IPS-18a (cell line): ENCODE results near the gene PRKCZ.
A peak's percentile ranks its signal among the peaks of the same experiment; 100 is the strongest.

Experiments
- H3K27ac ChIP-seq: one replicate; pipeline ENCODE4 v1.5.1; 2013; ENCODE audit warnings: low read length
- H3K27me3 ChIP-seq: one replicate; pipeline ENCODE4 v1.6.1; 2013; ENCODE audit warnings: mild to moderate bottlenecking, low read length; ENCODE audit not compliant: control insufficient read depth, insufficient read depth
- H3K36me3 ChIP-seq: one replicate; pipeline ENCODE4 v1.6.1; 2013; ENCODE audit warnings: low read depth, low read length; ENCODE audit not compliant: control insufficient read depth
- H3K4me1 ChIP-seq: one replicate; pipeline ENCODE4 v1.6.1; 2013; ENCODE audit warnings: low read depth, low read length; ENCODE audit not compliant: control insufficient read depth
- H3K4me3 ChIP-seq: one replicate; pipeline ENCODE4 v1.5.1; 2013; ENCODE audit warnings: low read length
- H3K9ac ChIP-seq: one replicate; pipeline ENCODE4 v1.6.1; 2013; ENCODE audit warnings: mild to moderate bottlenecking, low read length, moderate library complexity
- H3K9me3 ChIP-seq: one replicate; pipeline ENCODE4 v1.6.1; 2013; ENCODE audit warnings: low read depth, low read length; ENCODE audit not compliant: control insufficient read depth

Gene PRKCZ

GRCh38 chr1:2206813-2207487 is 156.7 kb downstream of the PRKCZ start:
- peaks cover 14% of the 10 kb centered on the region for H3K27me3 ChIP-seq
- H3K9me3 ChIP-seq, result no peaks in the 10 kb centered on the region
- no peaks in the 10 kb centered on the region for H3K36me3 ChIP-seq
- H3K9ac ChIP-seq, result no peak overlapping the region
- H3K4me3 ChIP-seq, result no peak overlapping the region
- H3K27ac ChIP-seq, result no peak overlapping the region
- H3K4me1 ChIP-seq, result peaks cover 8% of the 10 kb centered on the region

- Histone ChIP-seq H3K4me3 (no peak overlapping the region), H3K36me3 (no peaks in the 10 kb centered on the region), H3K9ac (no peak overlapping the region), H3K4me1 (peaks cover 14% of the 10 kb centered on the region), H3K27ac (no peak overlapping the region), H3K27me3 (peaks cover 14% of the 10 kb centered on the region), H3K9me3 (no peaks in the 10 kb centered on the region)
Observed at GRCh38 chr1:2208309-2209239, 158.4 kb downstream of the PRKCZ start.

- H3K9me3 ChIP-seq, result no peaks in the 10 kb centered on the region
- H3K4me1 ChIP-seq, result peaks cover 11% of the 10 kb centered on the region
- peaks cover 14% of the 10 kb centered on the region for H3K27me3 ChIP-seq
- H3K36me3 ChIP-seq, result no peaks in the 10 kb centered on the region
- no peak overlapping the region for H3K4me3 ChIP-seq
- no peak overlapping the region for H3K27ac ChIP-seq
- H3K9ac ChIP-seq, result no peak overlapping the region
Observed at GRCh38 chr1:2209400-2210083, 159.3 kb downstream of the PRKCZ start.

- peaks cover 14% of the 10 kb centered on the region for H3K27me3 ChIP-seq
- H3K9me3 ChIP-seq, result no peaks in the 10 kb centered on the region
- H3K9ac ChIP-seq, result no peak overlapping the region
- H3K36me3 ChIP-seq, result no peaks in the 10 kb centered on the region
- no peak overlapping the region for H3K4me3 ChIP-seq
- peaks cover 11% of the 10 kb centered on the region for H3K4me1 ChIP-seq
- no peak overlapping the region for H3K27ac ChIP-seq
Observed at GRCh38 chr1:2210084-2210653, 160.0 kb downstream of the PRKCZ start.

GRCh38 chr1:2210786-2211185 is 160.6 kb downstream of the PRKCZ start:
- peaks cover 12% of the 10 kb centered on the region for H3K27me3 ChIP-seq
- H3K9ac ChIP-seq, result no peak overlapping the region
- H3K36me3 ChIP-seq, result no peaks in the 10 kb centered on the region
- H3K4me3 ChIP-seq, result no peak overlapping the region
- peaks cover 11% of the 10 kb centered on the region for H3K4me1 ChIP-seq
- H3K9me3 ChIP-seq, result no peaks in the 10 kb centered on the region
- no peak overlapping the region for H3K27ac ChIP-seq

DNA sequence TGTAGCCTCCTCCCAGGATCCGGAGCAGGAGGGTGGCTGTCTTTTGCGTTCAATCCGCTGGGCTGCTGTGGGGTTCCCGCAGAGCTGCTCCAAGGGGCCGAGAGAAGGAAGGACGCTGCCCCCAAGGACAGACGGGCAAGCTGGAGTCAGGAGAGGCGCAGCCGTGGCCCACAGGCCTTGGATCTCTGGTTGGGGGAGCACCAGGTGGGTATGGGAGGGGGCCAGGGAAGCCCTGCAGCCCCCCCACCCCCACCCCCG is 162.0 kb downstream of the PRKCZ start:
- peak overlapping the region; percentile 50 for H3K27ac ChIP-seq
- H3K27me3 ChIP-seq, result peaks cover under 1% of the 10 kb centered on the region
- no peaks in the 10 kb centered on the region for H3K36me3 ChIP-seq
- H3K4me3 ChIP-seq, result no peak overlapping the region
- H3K9me3 ChIP-seq, result no peaks in the 10 kb centered on the region
- peak overlapping the region; percentile 92 for H3K9ac ChIP-seq
- peaks cover 7% of the 10 kb centered on the region for H3K4me1 ChIP-seq

GRCh38 chr1:2212532-2213491 is 162.6 kb downstream of the PRKCZ start:
- Histone ChIP-seq H3K4me1 (peaks cover 7% of the 10 kb centered on the region), H3K4me3 (peak overlapping the region; percentile 60), H3K27me3 (no peaks in the 10 kb centered on the region), H3K9ac (peak overlapping the region; percentile 92), H3K36me3 (no peaks in the 10 kb centered on the region), H3K27ac (peak overlapping the region; percentile 91), H3K9me3 (no peaks in the 10 kb centered on the region)

DNA sequence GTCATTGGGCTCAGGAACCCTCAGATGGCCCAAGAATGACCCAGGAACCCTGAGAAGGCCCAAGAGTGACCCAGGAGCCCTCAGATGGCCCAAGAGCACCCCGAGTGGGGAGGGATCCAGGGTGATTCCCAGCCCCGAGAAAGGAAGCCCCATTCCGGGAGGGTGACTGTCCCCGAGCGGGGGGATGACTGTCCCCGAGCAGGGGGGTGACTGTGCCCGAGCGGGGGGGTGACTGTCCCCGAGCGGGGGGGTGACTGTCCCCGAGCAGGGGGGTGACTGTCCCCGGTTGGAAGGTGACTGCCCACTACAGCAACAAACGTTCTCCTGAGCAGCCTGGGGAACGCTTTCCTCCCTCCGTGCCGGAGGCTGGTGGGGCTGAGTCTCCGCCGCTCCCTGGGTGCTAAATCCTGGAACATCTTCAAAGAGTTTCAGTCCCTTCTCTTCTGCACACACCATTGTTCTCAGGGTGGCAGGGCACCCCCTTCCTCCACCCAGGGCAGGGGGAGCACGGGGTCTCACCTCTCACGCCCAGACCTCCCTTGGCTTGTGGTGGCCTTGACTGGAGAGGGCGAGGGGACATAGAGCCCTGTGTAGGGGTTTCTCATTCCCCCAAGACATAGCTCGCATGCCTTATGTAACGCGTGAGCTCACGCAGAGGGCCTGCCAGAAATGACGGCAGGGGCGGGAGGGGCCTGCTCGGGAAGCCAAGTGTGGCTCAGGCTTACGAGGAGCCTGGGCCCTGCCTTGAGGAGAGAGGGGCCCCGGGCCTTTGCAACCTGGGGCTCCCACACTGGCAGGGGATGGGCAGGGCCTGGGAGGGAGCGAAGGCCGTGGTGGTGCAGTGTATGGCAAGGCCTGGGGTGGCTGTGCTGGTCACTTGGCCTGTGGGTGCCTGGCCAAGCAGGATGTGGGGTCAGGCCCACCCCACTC is 163.6 kb downstream of the PRKCZ start:
- no peaks in the 10 kb centered on the region for H3K9me3 ChIP-seq
- H3K27ac ChIP-seq, result no peak overlapping the region
- no peak overlapping the region for H3K4me3 ChIP-seq
- H3K9ac ChIP-seq, result no peak overlapping the region
- H3K4me1 ChIP-seq, result peaks cover 7% of the 10 kb centered on the region
- no peaks in the 10 kb centered on the region for H3K36me3 ChIP-seq
- no peaks in the 10 kb centered on the region for H3K27me3 ChIP-seq

GRCh38 chr1:2214541-2215241 is 164.5 kb downstream of the PRKCZ start:
- no peaks in the 10 kb centered on the region for H3K36me3 ChIP-seq
- no peaks in the 10 kb centered on the region for H3K27me3 ChIP-seq
- H3K9me3 ChIP-seq, result no peaks in the 10 kb centered on the region
- no peak overlapping the region for H3K27ac ChIP-seq
- no peak overlapping the region for H3K4me3 ChIP-seq
- peaks cover 7% of the 10 kb centered on the region for H3K4me1 ChIP-seq
- H3K9ac ChIP-seq, result no peak overlapping the region

DNA sequence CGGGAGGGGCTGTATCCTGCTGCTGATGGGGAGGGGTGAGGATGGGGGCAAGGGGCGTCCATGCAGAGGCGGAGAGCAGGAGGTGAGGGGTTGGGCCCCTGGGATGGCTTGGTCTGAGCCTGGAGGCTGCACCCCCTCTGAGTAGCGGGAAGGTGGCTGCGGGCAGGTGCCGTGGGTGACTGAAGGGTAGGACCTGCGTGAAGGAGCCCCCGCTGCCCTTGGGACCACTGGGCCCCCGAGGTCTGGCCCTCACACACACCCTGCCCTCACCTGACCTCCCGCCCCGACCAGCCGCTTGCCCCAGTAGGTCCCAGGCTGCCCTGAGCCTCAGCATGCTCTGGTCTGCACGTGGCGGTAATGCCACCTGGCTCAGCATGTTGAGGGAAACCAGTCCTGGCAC is 165.1 kb downstream of the PRKCZ start:
- Histone ChIP-seq H3K4me1 (peaks cover 7% of the 10 kb centered on the region), H3K9ac (no peak overlapping the region), H3K4me3 (no peak overlapping the region), H3K27ac (no peak overlapping the region), H3K27me3 (no peaks in the 10 kb centered on the region), H3K9me3 (no peaks in the 10 kb centered on the region), H3K36me3 (no peaks in the 10 kb centered on the region)
